Hepatocyte (in vitro differentiated cells): Measurements from ENCODE around the gene COL17A1. TPM values are rescaled to one million over a fixed set of nuclear protein-coding genes. Genes with fewer than 3 reads are reported as not detected.

Experiments
- DNase-seq: peaks from one replicate; pipeline ENCODE4 v3.0.0-alpha.2; 2016; ENCODE audit warnings: low spot score
- H2AFZ ChIP-seq: fragments of 200-600 bp; sonication (generic); 2 replicates; pipeline ENCODE4 v1.6.0; 2016; ENCODE audit warnings: antibody characterized with exemption, mild to moderate bottlenecking
- H3K27ac ChIP-seq: fragments of 200-600 bp; sonication (generic); 2 replicates; pipeline ENCODE4 v1.5.1; 2016; ENCODE audit warnings: mild to moderate bottlenecking
- H3K27me3 ChIP-seq: fragments of 200-600 bp; sonication (generic); 2 replicates; pipeline ENCODE4 v1.6.1; 2016
- H3K36me3 ChIP-seq: fragments of 200-600 bp; sonication (generic); replicated peaks from 2 replicates; pipeline ENCODE4 v1.5.1; 2016; ENCODE audit warnings: low read depth; ENCODE audit not compliant: insufficient read depth
- H3K4me1 ChIP-seq: fragments of 200-600 bp; sonication (generic); 2 replicates; pipeline ENCODE4 v1.5.1; 2016; ENCODE audit warnings: mild to moderate bottlenecking, moderate library complexity; ENCODE audit not compliant: insufficient read depth
- H3K4me2 ChIP-seq: fragments of 200-600 bp; sonication (generic); 2 replicates; pipeline ENCODE4 v1.6.0; 2016
- H3K4me3 ChIP-seq: fragments of 200-600 bp; sonication (generic); 2 replicates; pipeline ENCODE4 v1.5.1; 2016; ENCODE audit warnings: mild to moderate bottlenecking
- H3K79me2 ChIP-seq: fragments of 200-600 bp; sonication (generic); 2 replicates; pipeline ENCODE4 v1.6.0; 2017; ENCODE audit warnings: mild to moderate bottlenecking
- H3K9me2 ChIP-seq: fragments of 200-600 bp; sonication (generic); replicated peaks from 2 replicates; pipeline ENCODE4 v1.6.0; 2017; ENCODE audit warnings: mild to moderate bottlenecking; ENCODE audit not compliant: insufficient read depth
- H3K9me3 ChIP-seq: fragments of 200-600 bp; sonication (generic); 2 replicates; pipeline ENCODE4 v1.5.1; 2016; ENCODE audit warnings: low read depth, mild to moderate bottlenecking
- H4K20me1 ChIP-seq: fragments of 200-600 bp; sonication (generic); 2 replicates; pipeline ENCODE4 v1.6.0; 2016; ENCODE audit warnings: mild to moderate bottlenecking; ENCODE audit not compliant: insufficient read depth, poor library complexity, severe bottlenecking
- EZH2 ChIP-seq: fragments of 200-600 bp; sonication (generic); IDR thresholded peaks from 2 replicates; pipeline ENCODE4 v1.6.1; 2016; ENCODE audit warnings: antibody characterized with exemption, mild to moderate bottlenecking, borderline replicate concordance
- EZH2phosphoT487 ChIP-seq: fragments of 200-600 bp; sonication (generic); IDR thresholded peaks from one replicate; pipeline ENCODE4 v1.6.1; 2018; ENCODE audit warnings: antibody characterized with exemption, mild to moderate bottlenecking, low read depth, moderate library complexity; ENCODE audit not compliant: unreplicated experiment, severe bottlenecking
- WGBS: methylation state at CpG from one replicate; pipeline ENCODE4 v1.1.6; 2016; ENCODE audit warnings: low lambda C conversion rate; ENCODE audit errors: missing lambda C conversion rate; 5-methylcytosine and 5-hydroxymethylcytosine counted together
- polyA plus RNA-seq: library from polyadenylated mRNA; unstranded; fragments of >200 nt; fragmentation: Nextera tagmentation; extraction: Ambion mirVana; gene quantifications from 2 replicates; pipeline ENCODE4 v1.2.1, GENCODE V29; 2016
- total RNA-seq: library from RNA; depleted of rRNA; stranded (reverse); fragments of >200 nt; gene quantifications from 2 replicates; pipeline ENCODE4 v1.2.3, GENCODE V29; 2014
- TF ChIP-seq, protein P1 (sequence below): fragments of 200-600 bp; sonication (generic); IDR thresholded peaks from 2 replicates; pipeline ENCODE4 v1.5.1; 2016; ENCODE audit warnings: antibody characterized with exemption, mild to moderate bottlenecking; ENCODE audit not compliant: poor library complexity

Gene COL17A1
- total and polyA plus RNA-seq, 2 experiments from 2014 or later = 3.3 to 7.5 TPM

DNA sequence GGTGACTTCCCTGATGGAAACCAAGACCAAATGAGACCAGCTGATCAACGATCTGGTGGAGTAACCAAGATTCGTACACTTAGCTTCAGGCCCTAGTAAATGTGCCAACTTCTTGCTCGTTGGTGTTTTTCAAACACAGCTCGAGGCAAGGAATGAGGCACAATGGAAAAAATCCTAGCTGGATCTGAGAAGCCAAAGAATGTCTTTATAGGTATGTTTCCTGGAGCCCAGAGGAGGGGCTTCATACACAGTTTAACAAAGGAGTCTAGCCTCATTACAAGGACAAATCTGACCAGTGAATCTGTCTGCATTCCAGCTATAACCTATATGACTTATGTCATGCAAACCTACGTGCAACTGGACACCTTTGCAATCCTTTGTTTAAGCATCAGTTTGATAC, 3.7 kb downstream of the COL17A1 start:
- no peak for DNase-seq
- Histone ChIP-seq H3K27ac (no peak overlapping the region), H2AFZ (no peak overlapping the region), H3K27me3 (no peaks in the 10 kb centered on the region), H4K20me1 (no peaks in the 10 kb centered on the region), H3K36me3 (no peaks in the 10 kb centered on the region), H3K9me3 (no peaks in the 10 kb centered on the region), H3K4me3 (no peak overlapping the region), H3K79me2 (no peaks in the 10 kb centered on the region), H3K9me2 (no peaks in the 10 kb centered on the region), H3K4me2 (no peak overlapping the region), H3K4me1 (peaks cover 14% of the 10 kb centered on the region)
- TF ChIP-seq EZH2 (no peak), EZH2phosphoT487 (no peak)
- TF ChIP-seq, protein P1, sequence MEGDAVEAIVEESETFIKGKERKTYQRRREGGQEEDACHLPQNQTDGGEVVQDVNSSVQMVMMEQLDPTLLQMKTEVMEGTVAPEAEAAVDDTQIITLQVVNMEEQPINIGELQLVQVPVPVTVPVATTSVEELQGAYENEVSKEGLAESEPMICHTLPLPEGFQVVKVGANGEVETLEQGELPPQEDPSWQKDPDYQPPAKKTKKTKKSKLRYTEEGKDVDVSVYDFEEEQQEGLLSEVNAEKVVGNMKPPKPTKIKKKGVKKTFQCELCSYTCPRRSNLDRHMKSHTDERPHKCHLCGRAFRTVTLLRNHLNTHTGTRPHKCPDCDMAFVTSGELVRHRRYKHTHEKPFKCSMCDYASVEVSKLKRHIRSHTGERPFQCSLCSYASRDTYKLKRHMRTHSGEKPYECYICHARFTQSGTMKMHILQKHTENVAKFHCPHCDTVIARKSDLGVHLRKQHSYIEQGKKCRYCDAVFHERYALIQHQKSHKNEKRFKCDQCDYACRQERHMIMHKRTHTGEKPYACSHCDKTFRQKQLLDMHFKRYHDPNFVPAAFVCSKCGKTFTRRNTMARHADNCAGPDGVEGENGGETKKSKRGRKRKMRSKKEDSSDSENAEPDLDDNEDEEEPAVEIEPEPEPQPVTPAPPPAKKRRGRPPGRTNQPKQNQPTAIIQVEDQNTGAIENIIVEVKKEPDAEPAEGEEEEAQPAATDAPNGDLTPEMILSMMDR = no peak
- WGBS = 64% methylated on average over 5 of the region's 5 CpGs

DNA sequence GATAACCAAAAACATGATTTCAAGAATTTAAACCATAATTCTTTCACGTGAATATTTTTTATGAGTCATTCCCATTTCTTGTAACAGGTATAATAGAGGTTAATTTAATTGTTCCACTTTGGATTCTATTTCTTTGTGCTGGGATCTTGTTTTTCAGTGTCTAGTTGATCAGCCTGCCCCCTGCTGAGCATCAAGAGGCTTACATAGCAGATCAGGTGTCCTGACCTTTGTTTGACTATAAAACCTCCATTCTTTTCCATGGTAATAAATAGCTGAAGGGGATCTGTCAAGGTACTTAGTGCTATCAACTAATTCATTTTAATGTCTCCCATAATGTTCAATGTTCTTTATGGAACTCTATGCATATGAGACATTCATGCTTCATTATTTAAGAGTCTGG, 4.9 kb downstream of the COL17A1 start:
- TF ChIP-seq, protein P1 = peak; percentile 42
- no peak for TF ChIP-seq EZH2
- no peak for TF ChIP-seq EZH2phosphoT487
- Histone ChIP-seq H3K36me3 (no peaks in the 10 kb centered on the region), H3K9me3 (no peaks in the 10 kb centered on the region), H2AFZ (no peak overlapping the region), H3K4me2 (no peak overlapping the region), H3K27me3 (no peaks in the 10 kb centered on the region), H3K9me2 (no peaks in the 10 kb centered on the region), H3K27ac (no peak overlapping the region), H4K20me1 (no peaks in the 10 kb centered on the region), H3K4me1 (peaks cover 12% of the 10 kb centered on the region), H3K79me2 (no peaks in the 10 kb centered on the region), H3K4me3 (no peak overlapping the region)
- 65% methylated on average over 1 of the region's 1 CpG for WGBS
- peak; percentile 50 for DNase-seq

DNA sequence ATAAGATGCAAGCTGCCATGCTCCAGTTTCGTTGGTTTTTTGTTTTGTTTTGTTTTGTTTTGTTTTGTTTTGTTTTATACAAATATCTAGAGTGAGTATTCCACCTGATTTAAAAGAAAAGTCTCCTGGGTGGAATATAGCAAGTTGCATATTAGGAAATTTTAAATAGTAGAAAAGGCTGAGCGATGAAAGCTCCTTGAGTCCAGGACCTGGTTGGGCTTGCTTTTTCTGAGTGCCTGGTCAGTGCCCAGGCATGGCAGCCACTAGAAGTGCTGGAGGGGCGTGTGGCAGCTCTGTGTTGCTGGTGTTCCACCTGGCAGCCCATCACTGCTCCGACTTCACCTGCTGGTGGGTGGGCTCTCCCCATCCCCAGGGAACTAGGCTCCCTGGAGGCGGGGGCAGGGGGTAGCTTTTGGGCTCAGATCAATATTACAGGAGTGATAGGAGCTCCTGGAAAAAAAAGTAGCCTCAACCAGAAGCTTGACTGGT, 8.0 kb downstream of the COL17A1 start:
- Histone ChIP-seq H3K9me3 (no peaks in the 10 kb centered on the region), H3K79me2 (no peaks in the 10 kb centered on the region), H3K27ac (no peak overlapping the region), H3K27me3 (no peaks in the 10 kb centered on the region), H3K9me2 (no peaks in the 10 kb centered on the region), H3K36me3 (no peaks in the 10 kb centered on the region), H3K4me2 (no peak overlapping the region), H4K20me1 (no peaks in the 10 kb centered on the region), H3K4me3 (no peak overlapping the region), H3K4me1 (no peaks in the 10 kb centered on the region), H2AFZ (no peak overlapping the region)
- no peak for DNase-seq
- WGBS = 79% methylated on average over 5 of the region's 5 CpGs
- TF ChIP-seq EZH2 = no peak

DNA sequence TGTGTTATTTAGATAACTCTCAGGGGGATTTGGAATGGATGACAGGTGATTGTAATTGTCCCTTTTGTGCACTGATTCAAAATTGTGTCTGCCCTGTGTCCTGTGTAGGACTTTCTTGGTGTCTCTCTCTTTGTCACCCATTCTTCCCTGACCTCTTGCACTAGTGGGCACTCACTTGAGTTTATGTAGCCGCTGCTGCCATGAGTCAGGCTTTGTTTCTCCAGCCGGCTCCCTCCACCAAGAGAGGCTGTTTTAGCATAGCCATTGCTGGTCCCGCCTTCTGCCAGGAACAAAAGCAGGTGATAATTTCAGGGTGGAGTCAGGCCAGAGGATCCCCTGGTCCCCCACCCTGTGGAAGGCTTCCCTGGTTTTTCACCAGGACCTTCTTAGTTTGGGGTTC, 8.4 kb downstream of the COL17A1 start:
- H3K27me3 ChIP-seq = peaks cover 2% of the 10 kb centered on the region
- H3K4me2 ChIP-seq = no peak overlapping the region
- H2AFZ ChIP-seq = no peak overlapping the region
- no peaks in the 10 kb centered on the region for H3K9me2 ChIP-seq
- no peaks in the 10 kb centered on the region for H3K36me3 ChIP-seq
- H3K9me3 ChIP-seq = no peaks in the 10 kb centered on the region
- no peak overlapping the region for H3K4me3 ChIP-seq
- no peak overlapping the region for H3K27ac ChIP-seq
- H3K79me2 ChIP-seq = no peaks in the 10 kb centered on the region
- WGBS = 45% methylated on average over 3 of the region's 3 CpGs
- no peaks in the 10 kb centered on the region for H4K20me1 ChIP-seq
- no peaks in the 10 kb centered on the region for H3K4me1 ChIP-seq
- no peak for DNase-seq
- TF ChIP-seq, protein P1 = no peak
- TF ChIP-seq EZH2phosphoT487 (no peak), EZH2 (no peak)
